ENCODE data around the gene OR6N2. TPM values are rescaled to one million over a fixed set of nuclear protein-coding genes. Genes with fewer than 3 reads are reported as not detected.

Gene OR6N2
- polyA plus RNA-seq, 4 donors, result not detected

DNA sequence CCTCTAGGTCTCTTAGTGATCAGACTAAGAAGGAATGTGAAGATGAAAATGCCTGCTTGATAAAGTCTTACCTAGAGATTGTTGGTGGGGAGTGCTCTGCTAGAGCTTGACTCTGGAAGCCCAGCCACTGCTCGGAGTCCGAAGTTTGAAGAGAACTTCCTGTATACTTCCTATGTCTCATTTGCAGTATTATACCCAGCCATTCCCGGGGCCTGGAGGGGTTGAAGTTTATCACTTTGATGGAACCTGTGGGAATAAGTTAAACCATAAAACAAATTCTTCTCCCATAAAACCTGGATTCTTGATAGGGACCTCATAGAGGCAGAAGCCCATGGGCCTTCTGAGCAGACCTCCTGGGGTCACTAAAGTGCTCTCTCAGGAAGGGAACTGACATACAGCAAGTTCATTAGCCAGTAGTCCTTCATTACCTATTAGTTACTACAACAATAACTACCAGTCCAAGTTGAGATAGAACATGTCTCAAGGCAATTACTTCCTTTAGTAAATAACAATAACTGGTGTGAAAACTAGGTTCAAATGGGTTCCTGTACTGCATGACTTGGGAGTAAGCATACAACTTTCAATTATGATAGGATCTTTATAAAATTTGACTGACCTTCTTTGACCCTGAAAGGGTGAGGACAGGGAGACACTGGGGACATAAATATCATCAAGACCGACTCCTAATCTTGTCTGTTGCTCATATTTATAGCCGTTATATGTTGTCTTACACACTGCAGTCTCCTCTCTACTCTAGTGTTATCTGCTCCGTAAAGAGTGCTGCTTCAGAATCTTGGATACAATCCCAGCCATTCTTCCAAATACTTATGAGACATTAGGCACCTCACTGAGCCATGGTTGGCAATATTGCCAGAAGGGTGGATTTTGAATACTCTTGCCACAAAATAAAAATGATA, 8.8 kb downstream of the OR6N2 start, which contains the start of gene OR6N1:
OR6N1 (minus strand) TSS at position 246 of the 917 bp plus-strand sequence. CDS start 5,513 bp downstream, outside the sequence.
- no peak for DNase-seq (ENCODE audit: low read depth in 4 of 4, low spot score in 3 of 4)

DNA sequence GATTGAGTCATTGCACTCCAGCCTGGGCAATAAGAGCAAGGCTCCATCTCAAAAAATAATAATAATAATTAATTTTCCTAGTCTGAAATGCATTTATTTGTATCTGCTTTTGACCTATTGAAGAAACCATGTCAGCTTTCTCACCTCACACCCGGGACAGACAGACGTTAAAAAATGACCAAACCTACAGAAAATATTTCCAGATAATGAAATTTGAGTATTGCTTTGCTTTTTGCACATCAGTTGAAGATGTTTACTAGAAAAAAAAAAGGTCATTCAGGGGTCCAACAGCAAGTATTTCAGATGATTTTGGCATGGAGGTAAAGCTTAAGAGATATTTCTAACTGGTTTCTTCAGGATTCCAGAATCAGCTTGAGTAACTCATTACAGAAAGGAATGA, 26.6 kb downstream of the OR6N2 start, which contains the start of gene OR6K6:
OR6K6 (plus strand) TSS at position 301 of the 400 bp plus-strand sequence. CDS start 168 bp downstream, outside the sequence.
- no peak for DNase-seq (ENCODE audit: low read depth in 4 of 4, low spot score in 3 of 4)

DNA sequence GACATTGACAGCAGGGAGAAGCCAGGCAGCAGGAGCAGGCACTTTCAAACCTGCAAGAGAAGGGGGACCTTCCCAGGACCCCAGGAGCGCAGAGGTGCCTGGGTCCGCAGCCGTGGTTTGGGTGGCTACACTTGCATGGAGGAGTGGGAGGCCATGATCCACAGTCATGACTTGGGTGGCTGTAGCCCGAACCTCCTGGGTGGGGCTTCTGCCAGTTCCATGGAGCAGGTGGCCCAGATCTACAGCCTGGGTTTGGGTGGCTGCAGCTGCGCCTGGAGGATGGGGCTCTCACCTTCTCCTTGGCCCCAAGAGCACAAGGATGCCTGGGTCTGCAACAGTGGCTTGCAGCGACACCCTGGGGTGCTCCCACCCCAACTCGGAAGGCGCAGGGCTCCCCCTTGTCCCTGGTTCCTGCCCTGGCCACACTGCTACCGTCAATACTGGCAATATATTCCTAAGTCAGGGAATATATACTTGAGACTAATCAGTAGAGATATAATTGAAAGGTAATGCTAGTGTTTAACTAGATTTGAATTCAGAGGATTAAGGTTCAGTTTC, 28.8 kb downstream of the OR6N2 start:
- no peak for DNase-seq (ENCODE audit: low read depth in 4 of 4, low spot score in 3 of 4)

DNA sequence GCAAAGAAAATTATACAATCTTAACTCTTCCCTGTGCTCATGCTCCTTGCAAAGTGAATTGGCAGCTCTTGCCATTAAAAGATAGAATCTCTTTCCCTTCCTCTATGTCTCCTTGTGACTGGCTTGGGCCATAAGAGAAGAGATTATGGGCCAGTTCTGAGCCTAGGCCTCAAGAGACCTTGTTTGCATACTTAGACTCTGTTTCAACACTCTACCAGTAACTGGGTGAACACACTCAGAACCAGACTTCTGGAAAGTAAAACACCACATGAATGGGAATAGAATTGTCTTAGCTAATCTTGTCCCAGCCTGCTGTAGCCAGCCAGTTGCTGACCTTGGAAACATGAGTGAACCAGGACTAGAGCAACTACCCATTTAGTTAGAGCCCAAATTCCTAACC, 45.2 kb downstream of the OR6N2 start:
- DNase-seq (ENCODE audit: low read depth in 4 of 4, low spot score in 3 of 4), result no peak

DNA sequence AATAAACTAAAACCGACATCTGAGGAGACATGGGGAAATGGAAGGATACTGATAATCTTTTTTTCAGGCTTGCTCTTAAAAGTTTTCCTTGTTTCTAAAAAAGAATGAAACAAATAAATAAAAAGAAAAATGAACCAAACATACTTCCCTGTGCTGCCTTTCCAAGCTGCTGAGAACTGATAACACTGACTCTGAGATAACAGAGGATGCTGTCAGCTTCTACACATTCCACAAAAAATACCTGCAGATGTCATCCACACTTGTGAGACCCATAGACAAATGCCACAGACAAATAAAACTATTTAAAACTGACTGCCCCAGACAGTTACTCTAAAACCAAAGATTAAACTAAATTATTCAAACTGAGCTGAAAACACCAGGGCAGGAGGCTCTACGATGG, 48.5 kb downstream of the OR6N2 start:
- DNase-seq (ENCODE audit: low read depth in 4 of 4, low spot score in 3 of 4), result no peak

DNA sequence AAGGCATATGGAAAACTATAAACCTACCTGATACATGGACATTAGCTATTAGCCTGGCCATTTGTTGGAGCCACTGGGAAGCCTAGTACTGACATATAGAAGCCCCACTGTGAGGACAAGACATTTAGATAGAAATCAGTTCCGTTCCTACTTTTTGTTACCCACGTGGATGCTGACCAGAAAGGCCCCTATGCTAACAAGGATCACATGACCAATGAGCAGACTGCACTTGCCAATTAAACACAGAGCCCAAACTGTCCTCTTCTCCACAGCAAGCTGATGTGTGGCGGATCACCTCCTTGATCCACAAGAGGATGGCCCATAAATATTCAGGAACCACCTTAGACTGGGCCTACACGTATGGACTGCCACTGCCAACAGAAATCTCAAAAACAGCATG, 49.3 kb downstream of the OR6N2 start:
- DNase-seq (ENCODE audit: low read depth in 4 of 4, low spot score in 3 of 4), result no peak

DNA sequence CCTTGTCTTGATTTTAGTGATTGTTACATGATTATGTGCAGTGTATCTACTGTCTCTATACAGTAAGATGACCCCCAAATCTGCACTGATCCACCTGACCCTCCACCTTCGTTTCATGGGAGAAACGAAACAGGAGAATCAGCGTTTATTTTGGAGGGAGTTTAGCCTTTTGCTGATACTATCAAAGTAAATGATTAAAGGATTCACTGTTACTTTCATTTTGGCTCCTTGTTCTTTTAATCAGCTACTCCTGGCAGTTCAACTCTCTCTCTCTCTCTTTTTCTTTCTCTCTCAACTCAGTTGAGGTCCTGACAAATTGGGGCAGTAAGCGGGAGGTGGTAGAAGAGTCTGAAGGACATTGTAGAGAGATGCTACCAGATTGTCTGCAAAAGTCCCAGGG, 50.6 kb downstream of the OR6N2 start:
- no peak for DNase-seq (ENCODE audit: low read depth in 4 of 4, low spot score in 3 of 4)

DNA sequence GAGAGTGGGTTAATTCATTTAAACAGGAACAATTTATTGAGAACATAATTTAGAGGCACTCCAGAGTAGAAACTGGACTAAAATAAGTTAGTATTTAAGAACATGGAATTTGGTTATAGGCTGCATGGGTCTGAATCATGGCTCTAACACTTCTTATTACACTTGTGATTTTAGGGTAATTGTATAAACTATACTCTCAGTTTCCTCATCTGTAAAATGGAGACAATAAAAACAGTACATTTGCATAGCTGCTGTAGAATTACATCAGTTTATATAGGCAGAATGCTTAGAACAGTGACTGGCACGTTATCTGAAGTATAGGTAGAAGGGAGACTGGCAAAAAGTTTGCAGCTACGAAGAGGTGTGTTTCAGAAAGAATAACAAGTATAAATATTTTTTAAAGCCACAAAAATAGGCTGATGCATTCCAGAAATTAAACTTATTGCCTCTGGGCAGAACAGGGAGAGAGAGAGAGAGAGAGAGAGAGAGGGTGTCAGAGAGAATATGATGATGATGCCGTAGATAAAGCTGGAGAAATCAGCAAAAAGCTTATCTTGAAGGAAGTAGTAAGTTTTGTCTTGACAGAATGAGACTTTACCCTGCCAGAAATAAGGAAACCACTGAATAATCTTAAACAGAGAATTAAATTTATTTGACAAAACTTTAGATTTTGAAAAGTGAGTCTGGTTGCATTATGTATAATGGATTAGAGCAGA, 52.3 kb downstream of the OR6N2 start:
- DNase-seq (ENCODE audit: low read depth in 4 of 4, low spot score in 3 of 4), result no peak

DNA sequence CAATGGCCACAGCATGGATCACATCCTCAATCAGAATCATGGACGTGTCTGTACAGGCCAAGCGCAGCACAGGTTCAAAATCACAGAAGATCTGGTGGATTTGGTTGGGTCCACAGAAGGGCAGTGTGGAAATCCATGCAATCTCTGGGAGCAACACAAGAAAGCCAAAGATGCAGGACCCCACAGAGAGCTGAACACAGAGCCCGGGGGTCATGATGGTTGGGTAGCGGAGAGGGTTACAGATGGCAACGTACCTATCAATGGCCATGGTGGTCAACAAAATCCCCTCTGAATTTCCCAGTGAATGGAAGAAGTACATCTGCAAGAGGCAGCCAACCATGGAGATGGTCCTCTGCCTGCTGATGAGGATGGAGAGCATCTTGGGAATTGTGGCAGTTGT, 56.6 kb downstream of the OR6N2 start:
- DNase-seq (ENCODE audit: low read depth in 4 of 4, low spot score in 3 of 4), result no peak

Other genes with a start within 250 kb of the OR6N2 start
- not detected for gene OR6Y1, start 226.8 kb downstream of the OR6N2 start, polyA plus RNA-seq (ENCODE audit: insufficient read length in 4 of 4)
- gene OR6P1, start 210.6 kb downstream of the OR6N2 start, polyA plus RNA-seq (ENCODE audit: insufficient read length in 4 of 4), result not detected
- not detected for gene OR10X1, start 201.3 kb downstream of the OR6N2 start, polyA plus RNA-seq (ENCODE audit: insufficient read length in 4 of 4)
- gene OR10Z1, start 175.9 kb downstream of the OR6N2 start, polyA plus RNA-seq (ENCODE audit: insufficient read length in 4 of 4), result under 1 TPM; 0.03 to 0.06 (median 0.03) TPM
- 1 to 10 TPM; 1.2 to 2.4 (median 1.3) TPM for gene SPTA1, start 94.5 kb downstream of the OR6N2 start, polyA plus RNA-seq (ENCODE audit: insufficient read length in 4 of 4)
- not detected for gene OR6K2, start 80.6 kb downstream of the OR6N2 start, polyA plus RNA-seq (ENCODE audit: insufficient read length in 4 of 4)
- under 1 TPM in 3 of 4 donors, not detected in 1; 0.08 to 0.13 (median 0.11) TPM for gene OR6K3, start 60.5 kb downstream of the OR6N2 start, polyA plus RNA-seq (ENCODE audit: insufficient read length in 4 of 4)
- not detected for gene OR6K6, start 26.5 kb downstream of the OR6N2 start, polyA plus RNA-seq (ENCODE audit: insufficient read length in 4 of 4)
- under 1 TPM in 1 of 4 donors, not detected in 3; 0.14 TPM for gene OR6N1, start 9.0 kb downstream of the OR6N2 start, polyA plus RNA-seq (ENCODE audit: insufficient read length in 4 of 4)
- gene MNDA, start 50.1 kb upstream of the OR6N2 start, polyA plus RNA-seq (ENCODE audit: insufficient read length in 4 of 4), result 1 to 10 TPM; 2.5 to 6.2 (median 3.7) TPM
- gene PYHIN1, start 150.3 kb upstream of the OR6N2 start, polyA plus RNA-seq (ENCODE audit: insufficient read length in 4 of 4), result under 1 TPM; 0.13 to 0.35 (median 0.22) TPM
- gene IFI16, start 228.7 kb upstream of the OR6N2 start, polyA plus RNA-seq (ENCODE audit: insufficient read length in 4 of 4), result 10 to 100 TPM; 60.9 to 85.9 (median 63.0) TPM